GM23338 (cell line): Measurements from ENCODE around the gene MAD1L1.

Experiments
- EZH2 ChIP-seq: fragments of 200-600 bp; sonication (generic); IDR thresholded peaks from one replicate; pipeline ENCODE4 v1.8.0; 2017; ENCODE audit warnings: antibody characterized with exemption, mild to moderate bottlenecking, low read depth; ENCODE audit not compliant: unreplicated experiment
- EZH2phosphoT487 ChIP-seq: fragments of 200-600 bp; sonication (generic); IDR thresholded peaks from one replicate; pipeline ENCODE4 v1.8.1; 2018; ENCODE audit warnings: antibody characterized with exemption; ENCODE audit not compliant: unreplicated experiment
- POLR2AphosphoS5 ChIP-seq: IDR thresholded peaks from 2 replicates; pipeline ENCODE4 v1.6.1; 2016; ENCODE audit warnings: antibody characterized with exemption, low read depth
- ZNF114 ChIP-seq: fragments of 250-450 bp; sonication (Bioruptor Pico); IDR thresholded peaks from 2 replicates; pipeline ENCODE4 v1.5.0; 2020; ENCODE audit warnings: mild to moderate bottlenecking, moderate library complexity
- ZNF331 ChIP-seq: fragments of 250-450 bp; sonication (Bioruptor Pico); IDR thresholded peaks from 2 replicates; pipeline ENCODE4 v1.5.0; 2020; ENCODE audit warnings: low read depth, mild to moderate bottlenecking, moderate library complexity
- TF ChIP-seq, protein P1 (sequence below), 2 experiments: fragments of 200-600 bp in 1 of 2; sonication (generic) in 1 of 2; conservative IDR thresholded peaks; 2 replicates each; pipeline versions ENCODE4 v1.5.1 to v1.6.1; 2016 to 2017; ENCODE audit warnings: antibody characterized with exemption in 2 of 2, low read depth in 2 of 2, mild to moderate bottlenecking in 2 of 2, moderate library complexity in 1 of 2
- TF ChIP-seq, protein P2 (sequence below): IDR thresholded peaks from one replicate; pipeline ENCODE4 v1.6.1; 2018; ENCODE audit warnings: antibody characterized with exemption; ENCODE audit not compliant: unreplicated experiment
- TF ChIP-seq, protein P3 (sequence below): IDR thresholded peaks from 2 replicates; pipeline ENCODE4 v1.6.1; 2016; ENCODE audit warnings: antibody characterized with exemption

DNA sequence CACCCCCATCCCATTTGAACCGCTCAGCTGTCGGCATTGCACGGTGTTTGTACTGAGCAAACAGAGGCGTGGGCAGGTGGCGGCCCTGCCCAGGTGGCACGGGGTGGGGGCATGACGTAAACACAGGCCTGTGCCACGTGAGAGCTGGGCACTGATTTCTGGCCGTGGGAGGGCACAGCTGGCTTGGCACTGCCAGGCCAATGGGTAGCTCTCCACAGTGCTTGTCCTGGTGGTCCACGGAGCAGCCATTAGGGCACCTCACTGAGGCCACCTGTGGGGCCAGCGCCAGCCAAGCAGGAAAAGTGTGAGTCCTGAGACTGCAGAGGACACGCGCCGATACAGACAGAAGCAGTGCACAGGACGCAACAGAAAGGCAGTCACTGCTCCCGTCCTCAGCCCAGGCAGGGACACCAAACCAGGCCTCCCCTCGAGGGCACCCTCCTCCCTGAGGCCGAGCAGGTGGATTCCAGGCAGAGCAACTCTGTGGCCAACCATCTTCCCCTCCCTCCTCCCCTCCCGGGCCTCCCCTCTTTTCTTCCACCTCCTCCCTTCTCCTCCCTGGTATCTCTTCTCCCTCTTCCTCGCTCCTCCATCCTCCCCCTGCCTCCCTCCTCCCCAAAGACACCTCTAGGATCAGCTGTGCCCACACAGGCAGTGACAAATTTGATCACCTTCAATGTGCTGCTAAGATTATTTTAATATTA, 303.9 kb downstream of the MAD1L1 start:
- TF ChIP-seq, protein P1, sequence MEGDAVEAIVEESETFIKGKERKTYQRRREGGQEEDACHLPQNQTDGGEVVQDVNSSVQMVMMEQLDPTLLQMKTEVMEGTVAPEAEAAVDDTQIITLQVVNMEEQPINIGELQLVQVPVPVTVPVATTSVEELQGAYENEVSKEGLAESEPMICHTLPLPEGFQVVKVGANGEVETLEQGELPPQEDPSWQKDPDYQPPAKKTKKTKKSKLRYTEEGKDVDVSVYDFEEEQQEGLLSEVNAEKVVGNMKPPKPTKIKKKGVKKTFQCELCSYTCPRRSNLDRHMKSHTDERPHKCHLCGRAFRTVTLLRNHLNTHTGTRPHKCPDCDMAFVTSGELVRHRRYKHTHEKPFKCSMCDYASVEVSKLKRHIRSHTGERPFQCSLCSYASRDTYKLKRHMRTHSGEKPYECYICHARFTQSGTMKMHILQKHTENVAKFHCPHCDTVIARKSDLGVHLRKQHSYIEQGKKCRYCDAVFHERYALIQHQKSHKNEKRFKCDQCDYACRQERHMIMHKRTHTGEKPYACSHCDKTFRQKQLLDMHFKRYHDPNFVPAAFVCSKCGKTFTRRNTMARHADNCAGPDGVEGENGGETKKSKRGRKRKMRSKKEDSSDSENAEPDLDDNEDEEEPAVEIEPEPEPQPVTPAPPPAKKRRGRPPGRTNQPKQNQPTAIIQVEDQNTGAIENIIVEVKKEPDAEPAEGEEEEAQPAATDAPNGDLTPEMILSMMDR (conservative IDR thresholded peaks at IDR 0.05; ENCODE audit: low read depth in 2 of 2) = no peak
- TF ChIP-seq POLR2AphosphoS5 = no peak
- TF ChIP-seq EZH2 = no peak
- TF ChIP-seq, protein P2, sequence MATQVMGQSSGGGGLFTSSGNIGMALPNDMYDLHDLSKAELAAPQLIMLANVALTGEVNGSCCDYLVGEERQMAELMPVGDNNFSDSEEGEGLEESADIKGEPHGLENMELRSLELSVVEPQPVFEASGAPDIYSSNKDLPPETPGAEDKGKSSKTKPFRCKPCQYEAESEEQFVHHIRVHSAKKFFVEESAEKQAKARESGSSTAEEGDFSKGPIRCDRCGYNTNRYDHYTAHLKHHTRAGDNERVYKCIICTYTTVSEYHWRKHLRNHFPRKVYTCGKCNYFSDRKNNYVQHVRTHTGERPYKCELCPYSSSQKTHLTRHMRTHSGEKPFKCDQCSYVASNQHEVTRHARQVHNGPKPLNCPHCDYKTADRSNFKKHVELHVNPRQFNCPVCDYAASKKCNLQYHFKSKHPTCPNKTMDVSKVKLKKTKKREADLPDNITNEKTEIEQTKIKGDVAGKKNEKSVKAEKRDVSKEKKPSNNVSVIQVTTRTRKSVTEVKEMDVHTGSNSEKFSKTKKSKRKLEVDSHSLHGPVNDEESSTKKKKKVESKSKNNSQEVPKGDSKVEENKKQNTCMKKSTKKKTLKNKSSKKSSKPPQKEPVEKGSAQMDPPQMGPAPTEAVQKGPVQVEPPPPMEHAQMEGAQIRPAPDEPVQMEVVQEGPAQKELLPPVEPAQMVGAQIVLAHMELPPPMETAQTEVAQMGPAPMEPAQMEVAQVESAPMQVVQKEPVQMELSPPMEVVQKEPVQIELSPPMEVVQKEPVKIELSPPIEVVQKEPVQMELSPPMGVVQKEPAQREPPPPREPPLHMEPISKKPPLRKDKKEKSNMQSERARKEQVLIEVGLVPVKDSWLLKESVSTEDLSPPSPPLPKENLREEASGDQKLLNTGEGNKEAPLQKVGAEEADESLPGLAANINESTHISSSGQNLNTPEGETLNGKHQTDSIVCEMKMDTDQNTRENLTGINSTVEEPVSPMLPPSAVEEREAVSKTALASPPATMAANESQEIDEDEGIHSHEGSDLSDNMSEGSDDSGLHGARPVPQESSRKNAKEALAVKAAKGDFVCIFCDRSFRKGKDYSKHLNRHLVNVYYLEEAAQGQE = no peak
- TF ChIP-seq EZH2phosphoT487 = no peak
- no peak for TF ChIP-seq ZNF331 (CRISPR knock-in tag)
- TF ChIP-seq ZNF114 = no peak
- TF ChIP-seq, protein P3, sequence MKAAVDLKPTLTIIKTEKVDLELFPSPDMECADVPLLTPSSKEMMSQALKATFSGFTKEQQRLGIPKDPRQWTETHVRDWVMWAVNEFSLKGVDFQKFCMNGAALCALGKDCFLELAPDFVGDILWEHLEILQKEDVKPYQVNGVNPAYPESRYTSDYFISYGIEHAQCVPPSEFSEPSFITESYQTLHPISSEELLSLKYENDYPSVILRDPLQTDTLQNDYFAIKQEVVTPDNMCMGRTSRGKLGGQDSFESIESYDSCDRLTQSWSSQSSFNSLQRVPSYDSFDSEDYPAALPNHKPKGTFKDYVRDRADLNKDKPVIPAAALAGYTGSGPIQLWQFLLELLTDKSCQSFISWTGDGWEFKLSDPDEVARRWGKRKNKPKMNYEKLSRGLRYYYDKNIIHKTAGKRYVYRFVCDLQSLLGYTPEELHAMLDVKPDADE = no peak
